ENCODE measurements around the gene SCARF1.
A peak's percentile ranks its signal among the peaks of the same experiment; 100 is the strongest.

SCARF1 gene

DNA sequence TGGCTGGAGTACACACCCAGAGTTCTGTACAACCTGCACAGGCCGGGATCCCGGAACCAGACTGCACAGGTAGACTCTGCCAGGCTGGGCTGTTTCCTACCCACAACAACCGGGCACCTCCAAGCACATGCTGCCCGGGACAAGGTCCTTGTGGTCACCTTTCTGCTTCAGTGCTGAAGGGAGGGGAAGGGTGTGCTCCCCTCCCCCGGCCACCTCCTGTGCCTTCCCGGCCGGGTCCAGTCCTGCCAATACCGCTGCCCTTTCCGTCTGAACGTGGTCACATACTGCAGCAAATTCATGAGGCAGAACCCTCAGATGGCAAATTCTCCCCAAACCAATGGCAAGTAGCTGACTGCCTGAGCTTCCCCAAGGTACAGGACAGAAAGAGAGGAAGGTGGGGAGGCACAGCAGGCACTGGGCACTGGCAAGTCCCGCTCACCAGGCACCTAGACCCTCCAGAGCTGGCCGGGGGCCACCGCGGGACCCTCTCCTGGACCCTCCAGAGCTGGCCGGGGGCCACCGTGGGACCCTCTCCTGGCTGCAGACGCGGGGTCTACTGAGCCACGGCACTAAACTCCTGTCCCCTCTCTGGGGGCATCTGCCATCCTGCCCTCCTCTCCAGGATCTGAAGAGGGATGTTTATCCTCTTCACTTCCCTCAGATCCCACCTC lies 39.7 kb downstream of the SCARF1 start:
- no peak overlapping the region for H3K27ac ChIP-seq
- no peak for DNase-seq (ENCODE audit: low read depth, low spot score)

DNA sequence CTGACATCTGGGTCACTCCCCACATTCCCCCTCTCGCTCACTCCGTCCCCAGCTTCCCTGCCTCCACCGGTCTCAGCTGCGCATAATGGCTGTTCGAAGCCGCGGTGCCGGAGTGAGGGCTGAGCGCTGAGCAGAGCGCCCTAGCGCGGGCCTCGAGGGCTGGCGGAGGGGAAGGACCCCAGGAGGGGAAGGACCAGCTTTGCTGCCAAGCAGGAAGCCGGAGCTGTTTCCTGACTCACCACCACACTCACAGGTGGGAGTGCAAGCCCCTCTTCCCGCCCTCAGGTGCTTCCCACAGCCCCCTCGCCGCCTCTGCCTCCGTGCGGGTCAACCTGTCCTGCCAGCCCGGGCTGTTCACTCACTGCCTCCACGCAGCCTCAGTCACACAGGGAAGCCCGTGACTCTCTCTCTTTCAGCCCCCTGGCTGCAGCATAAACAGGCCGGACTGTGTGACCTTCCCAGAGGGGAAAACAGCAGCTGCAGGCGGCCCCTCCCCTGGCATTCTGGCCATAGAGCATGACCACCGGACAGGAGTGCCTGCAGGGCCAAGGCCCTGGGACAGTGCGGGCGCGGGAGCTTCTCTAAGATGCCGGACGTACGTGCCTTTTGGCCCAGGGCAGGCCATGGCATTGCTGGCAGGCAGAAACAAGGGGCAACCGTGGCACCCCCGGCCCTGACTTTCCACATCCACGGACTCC lies 40.6 kb downstream of the SCARF1 start:
- no peak overlapping the region for H3K27ac ChIP-seq
- DNase-seq (ENCODE audit: low read depth, low spot score), result no peak

DNA sequence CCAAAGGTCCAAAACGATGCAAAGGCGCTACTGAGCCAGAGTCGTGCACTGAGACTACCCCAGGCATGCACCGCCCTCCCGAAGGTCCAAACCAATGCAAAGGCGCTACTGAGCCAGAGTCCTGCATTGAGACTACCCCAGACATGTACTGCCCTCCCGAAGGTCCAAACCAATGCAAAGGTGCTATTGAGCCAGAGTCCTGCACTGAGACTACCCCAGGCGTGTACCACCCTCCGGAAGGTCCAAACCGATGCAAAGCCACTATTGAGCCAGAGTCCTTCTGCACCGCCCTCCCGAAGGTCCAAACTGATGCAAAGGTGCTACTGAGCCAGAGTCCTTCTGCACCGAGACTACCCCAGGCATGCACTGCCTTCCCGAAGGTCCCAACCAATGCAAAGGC lies 44.0 kb downstream of the SCARF1 start:
- no peak for DNase-seq (ENCODE audit: low read depth, low spot score)

DNA sequence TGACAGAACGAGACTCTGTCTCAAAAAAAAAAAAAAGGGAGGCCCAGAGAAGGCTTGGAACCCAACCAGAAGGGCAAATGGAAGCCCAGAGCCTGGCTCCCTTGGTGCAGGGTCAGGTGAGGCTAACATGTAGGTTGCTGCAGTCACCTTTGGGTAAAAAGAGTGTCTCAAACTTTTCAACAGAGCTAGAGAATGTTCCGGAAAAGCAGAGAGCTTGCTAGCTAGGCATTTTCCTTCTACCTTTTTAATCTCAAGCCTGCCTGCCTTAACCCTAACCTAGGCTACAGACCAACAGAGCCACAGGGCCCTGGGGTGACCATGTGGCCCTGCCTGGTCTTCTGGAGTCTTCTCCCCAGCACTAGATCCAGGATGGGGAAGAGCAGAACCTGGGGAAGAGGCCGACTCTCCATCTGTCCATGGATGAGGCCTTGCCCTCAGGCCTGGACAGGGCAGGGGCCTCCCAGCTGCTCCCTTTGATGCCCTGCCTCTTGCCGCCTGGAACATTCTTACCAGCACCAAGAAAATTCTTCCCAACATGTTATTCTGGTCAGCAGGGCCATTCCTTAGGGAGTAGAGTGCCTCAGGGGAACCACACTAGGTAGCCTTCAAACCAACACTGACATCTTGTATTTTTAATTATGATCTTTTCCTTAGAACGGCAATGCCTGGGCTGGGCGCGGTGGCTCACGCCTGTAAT lies 47.0 kb downstream of the SCARF1 start:
- no peak for DNase-seq (ENCODE audit: low read depth, low spot score)
- no peak overlapping the region for H3K27ac ChIP-seq

More for the DNA sequence above, 44.0 kb downstream of the SCARF1 start:
- no peak overlapping the region for H3K27ac ChIP-seq

DNA sequence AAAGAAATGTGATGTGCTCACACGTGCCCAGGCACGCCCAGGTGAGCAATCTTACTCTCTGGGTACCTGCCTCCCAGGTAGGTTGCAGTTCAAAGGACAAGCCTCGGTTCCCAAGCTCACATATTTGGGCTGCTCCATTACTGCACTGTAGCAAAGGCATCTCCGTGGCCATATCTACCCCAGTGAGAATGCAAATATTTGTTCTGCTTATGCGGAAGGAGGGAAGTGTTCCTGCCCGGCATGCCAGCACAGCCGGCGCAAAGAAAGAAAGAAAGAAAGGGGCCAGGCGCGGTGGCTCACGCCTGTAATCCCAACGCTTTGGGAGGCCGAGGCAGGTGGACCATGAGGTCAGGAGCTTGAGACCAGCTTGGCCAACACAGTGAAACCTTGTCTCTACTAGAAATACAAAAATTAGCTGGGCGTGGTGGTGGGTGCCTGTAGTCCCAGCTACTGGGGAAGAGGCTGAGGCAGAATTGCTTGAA lies 47.6 kb downstream of the SCARF1 start:
- DNase-seq (ENCODE audit: low read depth, low spot score), result no peak
- H3K27ac ChIP-seq, result no peak overlapping the region

DNA sequence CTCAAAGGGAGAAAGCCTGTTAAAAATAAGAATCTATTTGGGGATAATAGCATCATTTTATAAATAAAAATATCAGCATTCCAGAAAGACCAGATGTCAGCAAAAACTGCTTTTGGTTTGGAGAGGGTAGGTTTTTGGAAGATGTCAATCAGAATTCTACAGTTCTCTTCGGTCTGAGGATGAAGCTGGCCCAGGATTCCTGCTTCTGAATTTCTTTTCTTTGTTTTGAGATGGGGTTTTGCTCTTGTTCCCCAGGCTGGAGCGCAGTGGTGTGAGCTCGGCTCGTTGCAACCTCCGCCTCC lies 52.0 kb downstream of the SCARF1 start:
- H3K27ac ChIP-seq, result no peak overlapping the region
- no peak for DNase-seq (ENCODE audit: low read depth, low spot score)

DNA sequence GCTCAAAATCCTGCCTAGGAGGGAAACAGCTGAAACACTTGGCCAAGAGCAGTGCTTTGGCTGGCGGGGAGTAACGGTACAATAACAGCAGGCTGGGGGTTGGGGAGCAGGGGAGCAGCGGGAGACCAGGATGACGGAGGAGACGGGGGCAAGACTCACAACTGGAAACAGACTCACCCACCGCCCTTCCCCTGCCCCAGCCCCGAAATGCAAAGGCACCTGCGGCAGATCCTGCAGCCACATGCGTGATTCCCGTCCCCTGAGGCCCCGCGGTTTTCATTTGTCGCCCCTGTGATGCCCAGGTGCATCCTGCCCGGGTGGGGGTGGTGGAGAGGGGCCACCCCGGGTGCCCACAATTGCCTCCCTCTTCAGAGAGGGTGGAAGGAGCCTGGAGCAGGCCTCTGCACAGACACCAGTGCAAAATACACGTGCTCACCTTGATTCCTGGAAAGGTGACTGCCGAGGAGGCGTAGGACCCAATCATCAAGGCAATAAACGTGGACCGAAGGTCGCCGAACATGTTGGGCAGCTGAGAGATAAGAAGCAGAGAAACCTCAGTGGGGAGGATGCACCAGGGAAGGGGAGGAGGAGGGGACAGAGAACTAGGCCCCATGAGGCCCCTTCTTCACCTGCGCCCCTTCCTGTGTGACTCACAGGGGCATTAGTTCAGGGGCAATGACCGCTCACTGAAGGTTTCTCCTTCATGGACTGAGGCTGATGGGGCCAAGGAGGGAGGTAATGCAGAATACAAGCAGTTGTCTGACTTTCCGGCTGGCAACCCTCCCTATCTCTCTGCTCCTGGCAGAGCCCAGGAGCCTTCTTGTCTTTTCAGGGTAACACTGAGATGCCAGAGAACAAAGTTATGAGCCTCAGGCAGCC lies 52.5 kb downstream of the SCARF1 start:
- no peak for DNase-seq (ENCODE audit: low read depth, low spot score)
- no peak overlapping the region for H3K27ac ChIP-seq

DNA sequence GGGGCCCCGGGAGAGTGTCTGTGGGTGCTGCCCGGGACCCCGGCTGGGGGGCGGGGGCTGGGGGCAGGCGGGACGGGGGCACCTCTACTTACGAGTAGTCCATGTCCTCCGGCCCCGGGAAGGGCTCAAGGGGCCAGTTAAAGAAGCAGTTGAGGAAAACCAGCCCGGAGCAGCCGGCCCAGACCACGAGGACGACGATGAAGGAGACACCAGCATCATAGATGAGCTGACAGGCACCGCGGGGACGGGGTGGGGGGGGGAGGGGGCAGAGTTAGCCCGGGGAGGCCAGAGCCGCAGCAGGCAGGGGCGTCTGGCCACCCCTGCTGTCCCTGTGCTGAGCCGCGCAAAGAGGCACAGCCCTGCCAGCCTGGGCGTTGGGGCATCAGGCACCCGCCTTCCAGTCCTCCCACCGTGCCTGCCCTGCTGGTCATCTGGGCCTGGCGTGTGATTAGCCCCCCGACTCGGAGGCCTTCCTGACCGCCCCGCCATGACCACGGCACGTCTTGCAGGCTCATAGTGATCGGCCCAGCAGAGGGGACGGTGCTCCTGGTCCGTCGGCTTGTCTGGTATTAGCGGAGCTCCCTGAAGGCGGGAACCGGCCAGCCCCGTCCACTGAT lies 54.0 kb downstream of the SCARF1 start:
- H3K27ac ChIP-seq, result no peak overlapping the region
- no peak for DNase-seq (ENCODE audit: low read depth, low spot score)

DNA sequence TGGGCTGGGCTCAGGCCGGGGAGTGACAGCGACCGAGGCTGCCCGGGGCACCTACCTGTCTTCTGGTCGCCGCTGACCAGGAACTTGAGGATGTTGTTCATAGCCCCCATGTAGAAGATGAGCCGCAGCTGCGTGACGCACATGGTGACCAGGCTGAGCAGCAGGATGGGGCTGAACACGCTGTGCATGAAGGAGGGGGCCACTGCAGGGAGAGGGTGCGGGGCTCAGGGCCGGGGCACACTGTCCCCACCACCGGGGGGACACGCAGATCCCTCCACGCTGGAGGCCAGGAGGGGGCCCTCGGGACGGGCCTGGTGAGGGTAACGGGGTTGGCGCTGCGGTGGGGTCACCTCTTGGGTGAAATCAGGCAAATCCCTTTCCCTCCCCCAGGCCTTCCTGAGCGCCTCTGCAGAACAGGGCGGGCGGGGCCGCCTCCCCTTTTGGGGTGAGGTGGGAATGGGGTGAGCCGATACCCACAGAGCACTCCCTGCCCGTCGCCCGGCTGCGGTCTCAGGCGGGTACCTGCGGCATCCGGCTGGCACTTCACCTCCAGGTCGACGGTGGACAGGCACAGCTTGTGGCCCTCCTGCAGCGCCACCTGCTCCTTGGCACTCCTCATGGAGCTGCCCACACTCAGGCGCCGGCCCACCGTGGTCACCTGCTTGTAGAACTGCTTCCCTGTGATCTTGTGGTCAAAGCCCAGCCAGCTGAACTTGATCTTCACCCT lies 54.6 kb downstream of the SCARF1 start:
- no peak overlapping the region for H3K27ac ChIP-seq
- no peak for DNase-seq (ENCODE audit: low read depth, low spot score)

DNA sequence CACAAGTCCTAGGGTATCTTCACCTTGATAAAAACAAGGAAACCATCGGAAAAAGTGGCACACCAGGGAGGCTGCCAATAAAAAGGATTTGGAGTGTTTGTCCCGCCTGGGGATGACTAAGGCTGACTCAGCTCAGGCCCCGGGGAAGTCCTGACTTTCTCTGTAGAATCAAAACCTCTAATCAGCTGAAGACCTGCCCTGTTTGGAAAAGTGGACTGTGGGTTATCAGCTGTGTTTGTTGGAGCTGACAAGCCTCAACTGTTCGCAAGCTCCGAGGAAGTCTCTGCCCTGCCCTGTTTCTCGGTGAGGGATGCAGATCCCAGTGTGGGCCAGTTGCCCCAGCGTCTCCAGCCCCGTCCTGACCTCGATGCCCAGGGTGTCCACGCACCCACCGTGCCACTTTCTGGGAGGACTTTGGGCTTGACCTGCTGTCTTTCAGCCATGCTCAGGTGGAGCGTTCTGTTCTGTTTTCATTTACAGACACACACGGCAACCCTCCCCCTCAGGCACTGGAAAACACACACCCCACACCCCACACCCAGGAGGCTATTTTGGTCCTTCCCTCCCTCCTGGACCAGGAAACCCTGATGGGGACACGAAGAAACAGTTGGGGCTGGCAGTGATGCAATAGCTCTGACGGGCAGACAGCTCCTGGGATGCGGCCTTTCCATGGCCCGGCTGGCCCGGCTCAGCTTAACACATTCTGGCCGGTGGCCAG lies 55.3 kb downstream of the SCARF1 start:
- no peak for DNase-seq (ENCODE audit: low read depth, low spot score)
- peak overlapping the region; percentile 24 for H3K27ac ChIP-seq

DNA sequence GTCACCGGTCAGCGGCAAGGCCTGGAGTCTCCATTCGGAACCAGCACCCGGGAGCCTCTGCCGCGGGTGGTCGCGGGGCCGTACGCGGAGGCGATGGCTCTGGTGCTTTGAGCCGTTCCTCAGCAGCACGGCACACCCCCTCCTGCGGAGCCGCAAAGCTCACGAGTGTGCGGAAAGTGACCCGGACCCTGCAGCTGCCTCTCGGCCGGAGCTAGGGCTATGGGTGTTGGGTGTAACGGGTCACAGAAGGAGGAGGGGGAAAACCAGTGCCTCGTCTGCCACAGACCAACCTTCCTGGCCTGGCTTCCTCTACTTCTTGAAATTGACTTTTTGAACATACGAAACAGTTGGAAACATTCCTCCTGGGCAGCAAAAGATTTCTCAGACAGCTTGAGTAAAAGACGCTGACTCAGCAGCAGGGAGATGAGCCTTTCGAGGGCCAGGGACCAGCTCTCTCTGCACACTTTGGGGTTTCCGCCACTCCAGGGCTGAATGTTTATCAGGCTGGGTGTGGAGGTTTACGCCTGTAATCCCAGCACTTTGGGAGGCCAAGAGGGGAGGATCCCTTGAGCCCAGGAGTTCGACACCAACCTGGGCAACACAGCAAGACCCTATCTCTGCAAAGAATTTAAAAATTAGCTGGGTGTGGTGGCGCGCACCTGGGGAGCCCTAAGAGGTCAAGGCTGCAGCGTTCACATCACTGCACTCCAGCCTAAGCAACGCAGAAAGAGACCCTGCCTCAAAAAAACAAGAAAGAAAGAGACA lies 56.5 kb downstream of the SCARF1 start:
- DNase-seq (ENCODE audit: low read depth, low spot score), result no peak
- no peak overlapping the region for H3K27ac ChIP-seq

DNA sequence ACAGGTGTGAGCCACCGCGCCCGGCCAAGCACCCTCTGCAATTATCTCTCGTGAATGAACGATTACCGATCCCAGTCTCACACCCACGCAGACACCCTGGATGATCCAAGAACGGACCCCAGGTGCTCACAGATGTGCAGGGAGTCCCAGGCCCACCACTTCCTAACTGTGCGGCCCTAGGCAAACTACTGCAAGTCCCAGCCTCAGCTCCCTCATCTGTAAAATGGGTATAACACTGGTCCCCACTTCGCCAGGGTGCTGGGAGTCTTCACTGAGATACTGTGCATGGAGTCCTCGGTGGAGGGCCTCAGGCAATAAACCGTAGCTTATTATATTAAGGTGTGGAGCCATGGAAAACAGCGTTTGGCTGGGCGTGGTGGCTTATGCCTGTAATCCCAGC lies 61.4 kb downstream of the SCARF1 start:
- DNase-seq (ENCODE audit: low read depth, low spot score), result no peak
- no peak overlapping the region for H3K27ac ChIP-seq
